CD14-positive monocyte (primary cell): ENCODE results near the gene ATP1A2. TPM values are rescaled to one million over a fixed set of nuclear protein-coding genes. Genes with fewer than 3 reads are reported as not detected.
A peak's percentile ranks its signal among the peaks of the same experiment; 100 is the strongest.

Experiments used
- DNase-seq, 3 donors: peaks; one replicate each; pipeline ENCODE4 v3.0.0-alpha.2; 2011 to 2022
- H2AFZ ChIP-seq: 2 replicates; pipeline ENCODE4 v1.6.0; 2012; ENCODE audit warnings: mild to moderate bottlenecking, low read depth, low read length, inconsistent platforms; ENCODE audit not compliant: insufficient read depth, poor library complexity, severe bottlenecking
- H3K27ac ChIP-seq, 2 donors: 1 replicate in 1 of 2; 2 replicates in 1 of 2; pipeline ENCODE4 v1.5.1; 2012 to 2013; ENCODE audit warnings: low read length in 2 of 2, control low read depth in 1 of 2, inconsistent platforms in 1 of 2, low read depth in 1 of 2, mild to moderate bottlenecking in 1 of 2
- H3K27me3 ChIP-seq, 2 donors: one replicate each; pipeline versions ENCODE4 v1.6.0 to v1.6.1; 2011 to 2013; ENCODE audit warnings: low read length in 2 of 2; ENCODE audit not compliant: control insufficient read depth in 2 of 2, insufficient read depth in 2 of 2
- H3K36me3 ChIP-seq, 2 donors: replicated peaks in 1 of 2; 1 replicate in 1 of 2; 2 replicates in 1 of 2; pipeline versions ENCODE4 v1.5.1 to v1.6.1; 2012 to 2013; ENCODE audit warnings: low read length in 2 of 2, control low read depth in 1 of 2, inconsistent platforms in 1 of 2, mild to moderate bottlenecking in 1 of 2; ENCODE audit not compliant: insufficient read depth in 2 of 2, control insufficient read depth in 1 of 2
- H3K4me1 ChIP-seq, 2 donors: 1 replicate in 1 of 2; 2 replicates in 1 of 2; pipeline versions ENCODE4 v1.5.1 to v1.6.1; 2012 to 2013; ENCODE audit warnings: low read length in 2 of 2, control low read depth in 1 of 2, inconsistent platforms in 1 of 2, mild to moderate bottlenecking in 1 of 2, moderate library complexity in 1 of 2; ENCODE audit not compliant: insufficient read depth in 2 of 2, control insufficient read depth in 1 of 2
- H3K4me2 ChIP-seq: replicated peaks from 2 replicates; pipeline ENCODE3; 2012; ENCODE audit warnings: low read length, moderate library complexity, mild to moderate bottlenecking; ENCODE audit not compliant: poor library complexity, severe bottlenecking; ENCODE audit errors: extremely low read depth
- H3K4me3 ChIP-seq, 3 experiments: fragments of 200-600 bp in 1 of 3; sonication (generic) in 1 of 3; replicated peaks in 1 of 3; 1 replicate in 2 of 3; 2 replicates in 1 of 3; pipeline ENCODE4 v1.5.1; 2011 to 2013; ENCODE audit warnings: low read length in 3 of 3, mild to moderate bottlenecking in 3 of 3, control low read depth in 2 of 3, low read depth in 2 of 3, inconsistent platforms in 1 of 3, moderate library complexity in 1 of 3
- H3K79me2 ChIP-seq: 2 replicates; pipeline ENCODE4 v1.6.0; 2012; ENCODE audit warnings: mild to moderate bottlenecking, control low read depth, inconsistent platforms, low read length, moderate library complexity; ENCODE audit not compliant: insufficient read depth
- H3K9ac ChIP-seq: 2 replicates; pipeline ENCODE4 v1.6.0; 2017; ENCODE audit warnings: low read length, mild to moderate bottlenecking; ENCODE audit not compliant: insufficient read depth, poor library complexity, severe bottlenecking
- H3K9me3 ChIP-seq, 2 donors: replicated peaks in 1 of 2; 1 replicate in 1 of 2; 2 replicates in 1 of 2; pipeline versions ENCODE4 v1.5.1 to v1.6.1; 2012 to 2013; ENCODE audit warnings: low read length in 2 of 2, control low read depth in 1 of 2; ENCODE audit not compliant: control insufficient read depth in 1 of 2, insufficient read depth in 1 of 2
- H4K20me1 ChIP-seq: 2 replicates; pipeline ENCODE4 v1.6.0; 2012; ENCODE audit warnings: mild to moderate bottlenecking, low read length, control low read depth, moderate library complexity; ENCODE audit not compliant: insufficient read depth
- H3K27ac Mint-ChIP-seq, 7 donors: one replicate each; pipeline ENCODE4 v1.8.0; 2020; ENCODE audit warnings: mild to moderate bottlenecking in 7 of 7, mixed read lengths in 7 of 7, moderate library complexity in 6 of 7, inconsistent platforms in 2 of 7
- H3K27me3 Mint-ChIP-seq, 3 donors: one replicate each; pipeline ENCODE4 v1.8.0; 2021 to 2022; ENCODE audit warnings: low read depth in 3 of 3, mild to moderate bottlenecking in 3 of 3, mixed read lengths in 3 of 3, moderate library complexity in 3 of 3, inconsistent platforms in 1 of 3
- H3K36me3 Mint-ChIP-seq, 2 donors: one replicate each; pipeline ENCODE4 v1.8.0; 2020; ENCODE audit warnings: mixed read lengths in 2 of 2, inconsistent platforms in 1 of 2, mild to moderate bottlenecking in 1 of 2
- H3K4me1 Mint-ChIP-seq: one replicate; pipeline ENCODE4 v1.8.0; 2020; ENCODE audit warnings: mild to moderate bottlenecking, mixed read lengths
- H3K4me3 Mint-ChIP-seq, 2 donors: one replicate each; pipeline ENCODE4 v1.8.0; 2020; ENCODE audit warnings: mild to moderate bottlenecking in 2 of 2, mixed read lengths in 2 of 2, moderate library complexity in 1 of 2
- H3K9me3 Mint-ChIP-seq, 7 donors: one replicate each; pipeline ENCODE4 v1.8.0; 2020 to 2022; ENCODE audit warnings: mixed read lengths in 7 of 7, mild to moderate bottlenecking in 6 of 7, moderate library complexity in 6 of 7, inconsistent platforms in 2 of 7
- WGBS: methylation state at CpG from one replicate; pipeline ENCODE4 v1.1.5; 2013; ENCODE audit warnings: missing lambda C conversion rate; ENCODE audit not compliant: insufficient coverage; 5-methylcytosine and 5-hydroxymethylcytosine counted together
- intact Hi-C, 2 donors: fragments of 100-400 bp; cut with micrococcal nuclease; formaldehyde crosslinking; loops; one replicate each; pipeline versions ENCODE4 v1.15.0 to v1.15.1; 2023
- polyA plus RNA-seq, 3 donors: library from polyadenylated mRNA; depleted of rRNA in 1 of 3; unstranded in 2 of 3; stranded (reverse) in 1 of 3; fragments of 300-500 nt in 2 of 3; fragments of >200 nt in 1 of 3; fragmentation: Illumina TruSeq in 2 of 3; gene quantifications; 1 replicate in 2 of 3; 2 replicates in 1 of 3; pipeline ENCODE4 v1.2.3, GENCODE V29; 2012 to 2021
- TF ChIP-seq, protein P1 (sequence below): fragments of 200-600 bp; IDR thresholded peaks from one replicate; pipeline ENCODE4 v1.8.0; 2022; ENCODE audit warnings: antibody characterized with exemption, mild to moderate bottlenecking

Gene ATP1A2
- polyA plus RNA-seq, 3 donors = 0.03 TPM; not detected in 2

DNA sequence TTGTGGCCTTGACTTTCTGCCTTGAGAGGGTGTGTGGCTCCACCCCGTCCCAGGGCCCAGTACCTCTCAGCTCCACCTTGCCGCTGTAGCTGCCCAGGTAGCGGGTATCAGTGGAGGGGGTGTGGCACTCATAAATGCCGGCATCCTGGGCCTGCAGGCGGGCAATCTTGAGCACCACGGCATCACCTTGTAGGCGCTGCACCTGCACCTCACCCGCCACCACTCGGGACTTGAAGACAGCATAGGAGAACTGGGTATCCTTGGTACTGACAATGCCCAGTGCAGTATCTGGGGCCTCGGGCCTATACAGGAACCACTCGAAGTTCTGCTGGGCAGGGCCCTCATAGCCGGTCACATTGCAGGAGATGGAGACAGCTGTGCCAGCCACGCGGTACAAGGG, 20.8 kb upstream of the ATP1A2 start:
- Histone ChIP-seq H3K27ac (no peak overlapping the region), H3K9me3 (no peaks in the 10 kb centered on the region), H2AFZ (no peak overlapping the region), H4K20me1 (peaks cover 9% of the 10 kb centered on the region), H3K9ac (no peak overlapping the region), H3K36me3 (peaks cover 14 to 44% of the 10 kb centered on the region in 2 donors), H3K4me1 (peaks cover 30 to 36% of the 10 kb centered on the region in 2 donors), H3K79me2 (no peaks in the 10 kb centered on the region), H3K27me3 (no peaks in the 10 kb centered on the region), H3K4me2 (no peak overlapping the region), H3K4me3 (no peak overlapping the region)
- intact Hi-C loops = loop anchor here (5.0 to 10.0 kb wide), 3 partner anchors 112 to 310 kb away; partner anchors contain the start of genes DUSP23 (in 1 of the 2) and PEA15 (in 1 of the 2)
- DNase-seq = no peak
- WGBS = 98% methylated on average over 13 of the region's 14 CpGs
- Mint-ChIP-seq H3K9me3 (no peaks in the 10 kb centered on the region), H3K27me3 (peaks cover 3 to 12% (median 4%) of the 10 kb centered on the region in 3 donors), H3K4me1 (peaks cover 27% of the 10 kb centered on the region), H3K27ac (no peak overlapping the region), H3K4me3 (no peak overlapping the region), H3K36me3 (peaks cover 21 to 25% of the 10 kb centered on the region in 2 donors)
- TF ChIP-seq, protein P1, sequence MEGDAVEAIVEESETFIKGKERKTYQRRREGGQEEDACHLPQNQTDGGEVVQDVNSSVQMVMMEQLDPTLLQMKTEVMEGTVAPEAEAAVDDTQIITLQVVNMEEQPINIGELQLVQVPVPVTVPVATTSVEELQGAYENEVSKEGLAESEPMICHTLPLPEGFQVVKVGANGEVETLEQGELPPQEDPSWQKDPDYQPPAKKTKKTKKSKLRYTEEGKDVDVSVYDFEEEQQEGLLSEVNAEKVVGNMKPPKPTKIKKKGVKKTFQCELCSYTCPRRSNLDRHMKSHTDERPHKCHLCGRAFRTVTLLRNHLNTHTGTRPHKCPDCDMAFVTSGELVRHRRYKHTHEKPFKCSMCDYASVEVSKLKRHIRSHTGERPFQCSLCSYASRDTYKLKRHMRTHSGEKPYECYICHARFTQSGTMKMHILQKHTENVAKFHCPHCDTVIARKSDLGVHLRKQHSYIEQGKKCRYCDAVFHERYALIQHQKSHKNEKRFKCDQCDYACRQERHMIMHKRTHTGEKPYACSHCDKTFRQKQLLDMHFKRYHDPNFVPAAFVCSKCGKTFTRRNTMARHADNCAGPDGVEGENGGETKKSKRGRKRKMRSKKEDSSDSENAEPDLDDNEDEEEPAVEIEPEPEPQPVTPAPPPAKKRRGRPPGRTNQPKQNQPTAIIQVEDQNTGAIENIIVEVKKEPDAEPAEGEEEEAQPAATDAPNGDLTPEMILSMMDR = no peak

DNA sequence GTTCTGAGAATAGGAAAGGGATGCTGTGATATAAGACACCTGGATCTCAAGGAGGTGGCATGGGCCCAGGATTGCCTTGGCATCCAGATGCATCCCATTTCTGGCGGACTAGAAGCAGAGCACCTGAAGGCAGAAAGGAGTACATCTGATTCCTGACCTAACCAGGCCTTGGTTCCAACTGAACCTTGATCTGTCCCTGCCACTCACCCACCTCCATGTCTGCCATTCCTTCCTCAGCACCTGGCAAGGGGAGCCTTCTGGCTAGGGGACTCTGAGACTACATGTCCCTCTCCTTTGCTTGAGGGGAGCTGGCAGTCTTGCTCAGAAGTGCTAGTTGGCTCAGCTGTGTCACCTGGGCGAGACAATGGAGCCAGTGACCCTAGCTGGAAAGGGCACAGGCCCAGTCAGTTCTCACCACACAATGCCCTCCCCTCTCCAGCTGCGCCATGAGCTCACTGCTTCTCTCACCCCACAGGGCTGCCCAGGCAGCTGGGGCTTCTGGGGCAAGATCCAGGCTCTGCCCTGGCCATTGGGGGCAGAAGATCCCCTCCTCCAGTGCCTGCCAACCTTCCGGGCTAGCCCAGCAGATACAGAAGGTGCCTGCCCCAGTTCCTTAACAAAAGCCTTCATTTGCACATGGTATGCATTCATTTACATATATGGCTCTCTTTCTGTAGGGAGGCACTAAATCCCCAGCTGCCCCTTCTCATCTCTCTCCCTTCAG, 20.0 kb upstream of the ATP1A2 start:
- intact Hi-C loops = loop anchor here (5.0 to 10.0 kb wide), 3 partner anchors 112 to 311 kb away; partner anchors contain the start of genes DUSP23 (in 1 of the 2) and PEA15 (in 1 of the 2)
- Histone ChIP-seq H3K27ac (no peak overlapping the region), H3K4me2 (no peak overlapping the region), H2AFZ (no peak overlapping the region), H3K27me3 (no peaks in the 10 kb centered on the region), H4K20me1 (peaks cover 9% of the 10 kb centered on the region), H3K4me3 (no peak overlapping the region), H3K79me2 (no peaks in the 10 kb centered on the region), H3K36me3 (peaks cover 14 to 44% of the 10 kb centered on the region in 2 donors), H3K4me1 (peaks cover 32 to 38% of the 10 kb centered on the region in 2 donors), H3K9me3 (no peaks in the 10 kb centered on the region), H3K9ac (no peak overlapping the region)
- DNase-seq = no peak
- peaks cover 3 to 12% (median 4%) of the 10 kb centered on the region in 3 donors for H3K27me3 Mint-ChIP-seq
- H3K4me1 Mint-ChIP-seq = peaks cover 27% of the 10 kb centered on the region
- TF ChIP-seq, protein P1 = no peak
- peaks cover 21 to 24% of the 10 kb centered on the region in 2 donors for H3K36me3 Mint-ChIP-seq
- WGBS = 90% methylated on average over 3 of the region's 4 CpGs
- H3K4me3 Mint-ChIP-seq = no peak overlapping the region
- no peaks in the 10 kb centered on the region for H3K9me3 Mint-ChIP-seq
- H3K27ac Mint-ChIP-seq = peak overlapping the region in 4 of 7 donors; percentile 7 to 88 (median 62)
